GM18909 (cell line): ENCODE data around the gene GGA1.
A peak's percentile ranks its signal among the peaks of the same experiment; 100 is the strongest.

Experiments
- ATAC-seq: cut with Tn5 transposase; IDR thresholded peaks from one replicate; pipeline ENCODE4 v1.9.1; 2021; ENCODE audit warnings: mild to moderate bottlenecking; ENCODE audit not compliant: unreplicated experiment, poor library complexity

The GGA1 gene

DNA sequence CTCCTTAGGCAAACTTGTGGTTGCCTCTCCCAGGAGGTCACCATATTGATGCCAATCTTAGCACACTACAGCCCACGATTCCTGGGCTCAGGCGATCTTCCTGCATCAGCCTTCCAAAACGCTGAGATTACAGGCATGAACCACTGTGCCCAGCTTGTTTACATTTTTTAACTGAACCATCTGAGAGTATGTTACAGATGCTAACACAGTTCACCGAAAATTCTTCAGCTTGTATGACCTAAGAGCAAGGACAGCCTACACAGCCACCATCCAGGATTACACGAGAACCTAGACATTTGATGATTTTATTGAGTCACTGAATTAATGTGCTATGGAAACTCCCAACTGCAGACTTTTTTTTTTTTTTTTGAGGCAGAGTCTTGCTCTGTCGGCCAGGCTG is 61.0 kb downstream of the GGA1 start:
- no peak for ATAC-seq

DNA sequence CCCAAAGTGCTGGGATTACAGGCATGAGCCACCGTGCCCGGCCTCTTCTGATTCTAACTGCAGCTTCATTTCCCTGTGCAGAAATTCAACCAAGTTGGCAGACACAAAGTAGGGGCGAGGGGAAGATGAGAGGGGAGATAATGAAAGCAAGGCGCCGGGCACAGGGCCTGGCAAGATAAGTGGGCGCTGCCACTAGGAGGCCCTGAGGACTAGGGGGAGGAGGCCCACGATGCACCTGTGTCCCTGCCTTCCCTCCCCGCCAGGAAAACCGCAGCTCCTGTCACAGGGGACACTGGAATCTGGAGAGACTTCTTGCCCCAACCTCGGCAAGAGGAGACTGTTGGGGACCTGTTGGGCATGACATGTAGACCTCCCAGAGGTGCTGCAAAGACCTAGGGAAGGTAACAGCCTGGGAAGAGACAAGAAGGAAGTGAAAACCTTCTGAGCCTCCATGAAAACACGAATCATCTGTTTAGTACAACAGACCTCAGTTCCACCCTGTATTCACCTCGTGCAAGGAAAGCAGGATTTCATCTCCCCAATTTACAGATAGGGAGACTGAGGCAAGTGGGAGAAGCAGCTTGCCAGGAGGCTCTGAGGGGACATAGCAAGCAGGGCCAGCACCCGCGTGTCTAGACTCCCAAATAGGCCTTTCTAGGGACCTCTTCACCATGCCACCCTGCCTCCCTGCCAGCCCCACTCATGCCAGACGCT is 63.7 kb downstream of the GGA1 start:
- ATAC-seq: no peak

DNA sequence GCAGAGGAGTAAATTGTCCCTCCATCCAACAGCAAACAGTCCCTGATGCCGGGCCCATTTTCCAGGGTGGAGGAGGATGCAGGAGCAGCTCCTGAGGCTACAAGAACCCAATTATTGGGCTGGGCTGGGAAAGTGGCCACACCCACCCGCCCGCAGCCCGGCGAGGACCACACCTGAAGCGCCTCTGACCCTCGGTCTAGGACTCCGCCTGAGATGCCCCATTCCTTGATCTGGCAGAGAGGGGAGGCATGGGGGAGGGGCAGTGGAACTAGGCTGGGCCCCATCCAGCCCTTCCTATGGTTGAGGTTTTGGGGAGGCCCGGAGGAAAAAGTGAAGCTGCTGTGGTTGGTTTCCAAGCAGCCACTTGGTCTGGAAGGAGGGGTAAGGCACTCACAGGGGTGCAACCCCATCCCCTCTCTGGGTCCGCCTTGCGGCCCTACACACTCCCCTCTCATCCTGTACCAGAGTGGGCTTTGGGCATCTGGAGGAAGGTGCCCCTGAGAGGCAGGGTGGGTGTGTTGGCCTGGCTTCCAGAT is 64.4 kb downstream of the GGA1 start:
- ATAC-seq: no peak

DNA sequence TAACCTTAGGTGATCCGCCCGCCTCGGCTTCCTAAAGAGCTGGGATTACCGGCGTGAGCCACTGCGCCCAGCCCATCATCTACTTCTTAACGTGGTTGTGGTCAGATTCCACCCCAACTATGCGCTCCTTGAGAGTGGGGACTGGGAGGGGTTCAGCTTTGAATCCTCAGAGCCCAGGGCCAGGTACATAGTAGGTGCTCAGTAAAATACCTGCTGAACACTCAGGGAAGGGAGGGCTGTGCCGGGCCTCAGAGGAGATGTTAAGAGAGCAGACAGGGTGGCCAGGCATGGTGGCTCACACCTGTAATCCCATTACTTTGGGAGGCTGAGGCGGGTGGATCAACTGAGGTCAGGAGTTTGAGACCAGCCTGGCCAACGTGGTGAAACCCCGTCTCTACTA is 65.6 kb downstream of the GGA1 start:
- no peak for ATAC-seq

DNA sequence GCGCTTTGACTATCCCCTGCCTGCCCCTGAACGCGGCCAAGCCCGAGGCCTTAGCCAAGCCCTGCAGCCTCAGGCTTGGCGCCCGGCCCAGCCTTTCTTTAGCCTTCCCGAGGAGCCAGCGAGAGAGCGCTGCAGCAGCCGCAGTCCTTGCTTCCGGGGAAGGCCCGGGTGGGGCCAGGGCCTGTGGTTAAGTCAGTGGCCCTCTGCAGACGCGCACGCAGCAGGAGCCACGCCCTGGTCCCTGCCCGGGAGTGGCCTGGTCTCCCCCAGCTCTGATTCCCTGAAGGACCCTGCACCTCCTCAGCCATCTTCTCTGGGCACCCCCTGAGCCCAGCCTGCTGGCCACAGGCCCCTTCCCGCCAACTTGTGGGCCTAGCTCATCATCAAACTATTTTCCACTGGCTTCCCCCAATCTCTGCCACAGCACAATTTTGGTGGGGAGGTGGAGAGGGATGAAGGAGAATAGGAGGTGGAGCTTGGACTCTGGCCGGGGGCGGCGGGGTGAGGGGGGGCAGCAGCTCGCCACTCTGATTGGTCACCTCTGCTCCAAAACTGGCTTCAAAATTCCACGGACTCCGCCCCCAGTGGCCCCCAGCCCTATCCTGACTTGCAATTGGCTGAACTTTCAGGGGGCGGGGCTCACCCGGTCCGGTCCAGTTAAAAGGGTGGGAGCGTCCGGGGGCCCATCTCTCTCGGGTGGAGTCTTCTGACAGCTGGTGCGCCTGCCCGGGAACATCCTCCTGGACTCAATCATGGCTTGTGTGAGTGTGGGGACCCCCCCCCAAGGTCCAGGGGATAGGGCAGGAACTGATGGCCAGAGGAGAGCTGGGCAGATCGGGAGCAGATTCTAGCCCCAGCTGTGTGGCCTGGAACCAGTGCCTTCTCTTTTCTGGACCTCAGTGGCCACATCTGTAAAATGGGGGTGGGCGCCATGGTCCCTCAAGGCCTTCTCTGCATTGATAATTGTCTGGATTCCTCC is 66.6 kb downstream of the GGA1 start, which contains the start of gene LGALS1:
Gene LGALS1, plus strand, starts transcription at position 686 of the 979 bp plus-strand sequence. Its CDS starts 67 bp downstream, at position 753.
- ATAC-seq: peak; percentile 42

DNA sequence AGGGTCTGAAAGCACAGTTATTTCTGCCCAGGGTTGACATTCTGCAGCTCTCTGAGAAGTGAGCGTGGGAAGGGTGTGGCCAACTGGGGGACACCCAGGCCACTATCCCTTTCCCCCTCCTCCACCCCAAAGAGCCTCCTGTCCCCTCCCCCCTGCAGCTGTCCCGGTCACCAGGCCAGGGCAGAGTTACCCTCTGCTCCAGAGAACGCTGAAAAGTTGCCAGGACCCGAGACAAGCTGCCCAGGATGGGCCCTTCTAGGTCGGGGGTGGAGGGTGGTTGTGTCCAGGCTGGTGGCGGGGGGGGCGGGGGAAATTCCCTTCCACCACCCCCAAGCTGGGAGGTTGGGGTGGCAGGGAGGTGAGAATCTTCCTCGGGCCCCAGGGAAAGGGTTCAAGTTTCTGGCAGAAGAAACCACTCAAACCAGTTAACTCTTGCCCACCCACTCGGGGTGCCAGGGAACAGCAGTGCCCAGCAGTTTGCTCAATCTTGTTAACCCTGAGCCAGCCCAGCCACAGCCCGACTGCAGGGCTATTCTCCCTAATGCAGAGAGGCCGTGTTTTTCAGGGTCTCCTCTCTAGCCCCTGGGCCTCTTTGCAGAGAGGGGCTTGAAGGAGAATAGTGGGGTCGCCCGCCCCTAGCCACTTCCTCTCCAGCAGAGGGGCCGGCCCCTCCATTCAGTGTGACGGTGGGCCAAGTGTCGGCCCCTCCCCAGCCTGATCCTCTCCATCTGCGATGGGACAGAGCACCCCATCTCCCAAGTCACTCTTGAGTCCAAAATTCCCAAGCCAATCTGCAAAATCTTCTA is 67.5 kb downstream of the GGA1 start:
- ATAC-seq: no peak

DNA sequence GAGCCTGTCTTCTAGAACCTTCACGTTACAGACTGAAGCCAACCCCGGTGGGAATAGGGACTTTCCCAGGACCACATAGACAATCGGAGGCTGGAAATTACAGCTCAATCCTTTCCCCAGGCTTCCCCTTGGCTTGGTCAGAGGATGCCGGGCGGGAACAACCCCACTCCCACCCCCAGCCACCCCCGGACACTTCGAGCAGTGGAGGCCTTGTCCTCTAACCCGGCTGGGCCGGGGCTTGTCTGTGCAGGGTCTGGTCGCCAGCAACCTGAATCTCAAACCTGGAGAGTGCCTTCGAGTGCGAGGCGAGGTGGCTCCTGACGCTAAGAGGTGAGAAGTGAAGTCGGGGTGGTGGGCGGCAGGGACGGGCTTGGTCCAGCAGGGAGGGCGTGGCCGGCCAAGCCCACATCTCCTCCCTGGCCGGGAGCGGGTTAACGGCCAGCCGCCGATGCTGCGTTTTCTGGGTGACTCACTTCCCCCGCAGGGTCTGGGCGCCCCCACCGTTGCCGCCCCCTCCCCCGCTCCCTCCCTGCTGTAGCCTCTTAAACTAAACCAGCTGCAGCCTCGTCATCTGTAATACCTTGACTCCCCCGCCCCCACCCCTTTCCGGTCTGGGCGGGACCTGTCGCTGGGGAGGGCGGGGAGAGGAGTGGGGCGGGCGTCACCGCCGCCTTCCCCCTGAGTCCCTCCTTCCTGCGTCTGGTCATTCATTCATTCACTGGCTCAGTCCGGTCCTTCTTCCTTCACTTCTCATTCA is 68.3 kb downstream of the GGA1 start:
- ATAC-seq: peak; percentile 47

DNA sequence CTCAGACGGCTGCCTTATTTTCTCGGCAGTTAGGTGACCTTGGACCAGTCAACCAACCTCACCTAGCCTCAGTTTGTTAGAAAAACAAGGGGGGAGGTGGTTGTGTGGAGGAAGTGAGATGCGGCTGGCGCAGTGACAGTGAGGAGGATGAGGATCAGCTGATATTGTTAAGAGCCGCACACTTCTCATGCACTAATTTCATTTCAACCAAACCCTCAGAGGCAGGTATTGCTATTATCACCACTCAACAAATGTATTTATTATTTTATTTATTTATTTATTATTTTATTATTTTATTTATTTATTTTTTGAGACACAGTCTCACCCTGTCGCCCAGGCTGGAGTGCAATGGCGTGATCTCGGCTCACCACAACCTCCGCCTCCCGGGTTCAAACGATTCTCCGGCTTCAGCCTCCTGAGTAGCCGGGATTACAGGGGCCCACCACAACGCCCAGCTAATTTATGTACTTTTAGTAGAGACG is 68.9 kb downstream of the GGA1 start:
- no peak for ATAC-seq

DNA sequence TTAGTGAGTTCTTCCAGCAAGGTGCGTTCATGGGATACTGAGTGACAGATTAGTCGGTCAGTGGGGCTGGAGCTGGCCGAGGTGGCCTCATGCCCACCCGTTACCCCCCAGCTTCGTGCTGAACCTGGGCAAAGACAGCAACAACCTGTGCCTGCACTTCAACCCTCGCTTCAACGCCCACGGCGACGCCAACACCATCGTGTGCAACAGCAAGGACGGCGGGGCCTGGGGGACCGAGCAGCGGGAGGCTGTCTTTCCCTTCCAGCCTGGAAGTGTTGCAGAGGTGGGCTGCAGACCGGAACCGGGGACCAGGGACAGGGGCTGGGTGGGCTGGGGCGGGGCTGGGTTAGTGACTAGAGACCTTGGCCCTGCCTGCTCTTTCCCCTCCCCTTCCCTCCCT is 69.7 kb downstream of the GGA1 start:
- ATAC-seq: no peak

DNA sequence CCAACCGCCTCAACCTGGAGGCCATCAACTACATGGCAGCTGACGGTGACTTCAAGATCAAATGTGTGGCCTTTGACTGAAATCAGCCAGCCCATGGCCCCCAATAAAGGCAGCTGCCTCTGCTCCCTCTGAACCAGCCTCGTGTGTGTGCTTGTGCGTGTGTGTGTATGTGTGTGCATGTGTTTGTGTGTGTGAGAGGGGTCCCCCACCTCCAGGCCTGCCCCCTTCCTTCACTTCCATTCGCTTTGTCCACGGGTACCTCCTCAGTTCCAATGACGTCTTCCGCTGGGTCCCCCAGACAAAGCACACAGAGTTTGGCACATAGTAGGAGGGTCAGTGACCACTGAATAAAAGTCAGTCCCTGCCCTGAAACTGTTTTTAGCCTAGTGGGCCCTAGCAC is 71.0 kb downstream of the GGA1 start:
- ATAC-seq: no peak

DNA sequence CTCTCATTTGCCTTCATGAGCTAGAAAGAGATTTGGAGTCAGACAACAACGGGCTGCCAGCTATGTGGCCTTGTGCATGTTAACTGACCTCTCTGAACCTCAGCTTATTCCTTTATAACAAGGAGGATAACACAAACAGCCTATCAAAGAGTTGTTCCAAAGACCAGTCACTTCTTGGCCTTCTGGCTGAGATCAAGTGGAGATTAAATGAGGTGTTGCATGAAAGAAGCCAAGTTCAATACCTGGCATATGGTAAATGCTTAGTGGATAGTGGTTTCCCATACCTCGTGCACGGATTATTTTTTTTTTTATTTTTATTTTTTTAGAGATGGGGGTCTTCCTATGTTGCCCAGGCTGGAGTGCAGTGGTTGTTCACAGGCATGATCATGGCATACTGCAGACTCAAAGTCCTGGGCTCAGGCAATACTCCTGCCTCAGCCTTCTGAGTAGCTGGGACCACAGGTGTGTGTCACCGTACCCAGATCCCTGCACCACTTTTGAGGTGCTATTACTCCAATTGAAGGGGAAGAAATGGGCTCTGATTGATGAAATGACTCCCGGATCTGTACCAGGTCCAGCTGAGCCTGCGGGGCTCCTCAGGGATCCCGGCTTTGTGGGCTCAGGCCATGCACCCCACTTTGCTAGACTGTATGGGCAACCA is 71.7 kb downstream of the GGA1 start:
- no peak for ATAC-seq

DNA sequence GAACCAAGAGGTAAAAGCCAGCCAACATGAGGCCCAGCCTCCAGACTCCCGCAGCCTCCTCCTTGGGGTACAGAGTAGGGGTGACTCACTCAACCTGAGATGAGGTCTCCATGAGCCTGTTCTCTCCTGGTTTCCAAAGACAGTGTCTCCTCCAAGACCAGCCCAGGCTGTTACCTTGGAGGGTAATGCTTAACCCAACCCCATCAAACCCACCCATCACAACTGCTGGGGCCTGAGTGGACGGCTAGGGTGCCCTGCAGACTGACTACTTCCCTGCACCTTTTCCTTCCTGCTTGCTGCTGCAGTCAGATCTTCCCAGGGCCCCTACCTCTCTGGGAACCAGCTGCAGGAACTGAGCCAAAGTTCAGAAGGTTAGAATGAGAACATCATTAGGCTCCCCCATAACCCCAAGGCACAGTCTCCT is 72.4 kb downstream of the GGA1 start:
- ATAC-seq: no peak

DNA sequence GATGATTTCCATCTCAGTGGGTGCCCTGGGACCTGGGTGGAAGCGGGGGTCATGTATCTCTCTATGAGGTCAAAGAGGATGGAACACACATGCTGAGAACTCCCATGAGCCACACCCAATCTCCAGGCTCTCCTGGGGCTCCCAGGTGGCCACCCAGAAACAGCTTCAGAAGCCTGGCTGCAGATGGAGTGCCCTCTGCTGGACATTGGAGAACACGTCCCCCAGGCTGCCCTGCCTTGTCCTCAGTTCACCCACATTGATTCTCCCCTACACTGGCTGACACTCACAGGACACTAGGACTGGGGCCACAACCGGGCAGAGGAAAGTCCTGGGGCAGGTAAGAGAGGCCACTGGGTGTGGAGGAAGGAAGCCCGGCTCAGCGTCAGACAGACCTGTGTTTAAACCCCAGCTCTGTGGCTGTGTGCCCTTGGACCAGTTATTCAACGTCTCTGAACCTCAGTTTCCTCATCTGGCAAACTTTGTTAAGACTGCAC is 73.0 kb downstream of the GGA1 start:
- ATAC-seq: no peak
